ENCODE results near the gene USP49. TPM values are rescaled to one million over a fixed set of nuclear protein-coding genes. Genes with fewer than 3 reads are reported as not detected.

Gene USP49
- polyA plus RNA-seq, 1 of the 3 experiments (the other 2 are of a cell fraction) = 2.4 TPM

DNA sequence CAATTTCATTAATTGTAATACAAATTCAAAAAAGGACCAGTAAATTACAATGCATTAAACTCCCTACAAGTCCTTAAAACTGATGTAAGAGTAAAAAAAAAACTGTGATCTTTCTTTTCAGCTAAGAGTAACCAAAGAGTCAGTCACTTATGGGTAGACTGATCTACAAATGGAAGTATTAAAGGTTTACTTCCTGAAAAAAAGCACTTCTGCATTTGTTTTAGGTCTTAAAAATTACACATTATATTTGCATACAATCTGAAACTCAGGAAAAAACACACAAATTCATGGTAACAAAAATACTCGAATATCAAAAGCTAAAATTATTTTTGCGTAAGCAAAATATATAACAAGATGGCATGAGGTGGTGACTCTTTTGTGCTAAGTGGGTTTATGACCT lies 23.5 kb downstream of the USP49 start:
- Histone ChIP-seq H3F3A (replicated peaks; ENCODE audit: insufficient read depth) (no peaks in the 10 kb centered on the region), H3K36me3 (replicated peaks in 1 of 2; ENCODE audit: control insufficient read depth in 1 of 2, insufficient read depth in 2 of 2, low read length in 1 of 2) (peaks cover 0 to 11% of the 10 kb centered on the region in 2 experiments), H2AFZ (ENCODE audit: low read depth) (no peak overlapping the region), H3K9me3 (no peaks in the 10 kb centered on the region), H3K4me2 (no peak overlapping the region), H3K4me3 (ENCODE audit: low read depth in 2 of 2, low read length in 1 of 2) (no peak overlapping the region), H3K9ac (no peak overlapping the region), H4K20me1 (ENCODE audit: insufficient read depth) (no peaks in the 10 kb centered on the region), H3K79me2 (ENCODE audit: insufficient read depth) (no peaks in the 10 kb centered on the region), H3K27me3 (ENCODE audit: insufficient read depth) (no peaks in the 10 kb centered on the region), H3K9me2 (no peaks in the 10 kb centered on the region), H3K27ac (ENCODE audit: low read depth in 2 of 2, low read length in 1 of 2) (no peak overlapping the region), H3K4me1 (ENCODE audit: control insufficient read depth in 1 of 2, insufficient read depth in 2 of 2, low read depth in 1 of 2, low read length in 1 of 2) (no peaks in the 10 kb centered on the region)
- TF ChIP-seq RAD21 (IDR thresholded peaks at IDR 0.05; ENCODE audit: low read length) (no peak), RXRA (IDR thresholded peaks at IDR 0.05; ENCODE audit: borderline replicate concordance, low read depth) (no peak), NRF1 (IDR thresholded peaks at IDR 0.05; ENCODE audit: low read depth, low read length) (no peak), TCF12 (IDR thresholded peaks at IDR 0.05) (no peak), JUND (IDR thresholded peaks at IDR 0.05) (no peak), IRF3 (IDR thresholded peaks at IDR 0.05; ENCODE audit: low read depth, low read length) (no peak), MEF2A (IDR thresholded peaks at IDR 0.05; ENCODE audit: borderline replicate concordance, low read depth) (no peak), GABPA (IDR thresholded peaks at IDR 0.05; ENCODE audit: low read depth) (no peak), FOSL2 (IDR thresholded peaks at IDR 0.05; ENCODE audit: borderline replicate concordance, low read depth) (no peak), ELF1 (IDR thresholded peaks at IDR 0.05) (no peak), RFX5 (IDR thresholded peaks at IDR 0.05; ENCODE audit: low read length) (no peak), TEAD4 (IDR thresholded peaks at IDR 0.05; ENCODE audit: borderline replicate concordance, insufficient read depth) (no peak), GATA2 (CRISPR knock-in tag; IDR thresholded peaks at IDR 0.05) (no peak), USF1 (IDR thresholded peaks at IDR 0.05; ENCODE audit: borderline replicate concordance, low read depth) (no peak)
- TF ChIP-seq, protein P1, sequence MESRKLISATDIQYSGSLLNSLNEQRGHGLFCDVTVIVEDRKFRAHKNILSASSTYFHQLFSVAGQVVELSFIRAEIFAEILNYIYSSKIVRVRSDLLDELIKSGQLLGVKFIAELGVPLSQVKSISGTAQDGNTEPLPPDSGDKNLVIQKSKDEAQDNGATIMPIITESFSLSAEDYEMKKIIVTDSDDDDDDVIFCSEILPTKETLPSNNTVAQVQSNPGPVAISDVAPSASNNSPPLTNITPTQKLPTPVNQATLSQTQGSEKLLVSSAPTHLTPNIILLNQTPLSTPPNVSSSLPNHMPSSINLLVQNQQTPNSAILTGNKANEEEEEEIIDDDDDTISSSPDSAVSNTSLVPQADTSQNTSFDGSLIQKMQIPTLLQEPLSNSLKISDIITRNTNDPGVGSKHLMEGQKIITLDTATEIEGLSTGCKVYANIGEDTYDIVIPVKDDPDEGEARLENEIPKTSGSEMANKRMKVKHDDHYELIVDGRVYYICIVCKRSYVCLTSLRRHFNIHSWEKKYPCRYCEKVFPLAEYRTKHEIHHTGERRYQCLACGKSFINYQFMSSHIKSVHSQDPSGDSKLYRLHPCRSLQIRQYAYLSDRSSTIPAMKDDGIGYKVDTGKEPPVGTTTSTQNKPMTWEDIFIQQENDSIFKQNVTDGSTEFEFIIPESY (IDR thresholded peaks at IDR 0.05; ENCODE audit: borderline replicate concordance, low read depth) = no peak
- TF ChIP-seq, protein P2, sequence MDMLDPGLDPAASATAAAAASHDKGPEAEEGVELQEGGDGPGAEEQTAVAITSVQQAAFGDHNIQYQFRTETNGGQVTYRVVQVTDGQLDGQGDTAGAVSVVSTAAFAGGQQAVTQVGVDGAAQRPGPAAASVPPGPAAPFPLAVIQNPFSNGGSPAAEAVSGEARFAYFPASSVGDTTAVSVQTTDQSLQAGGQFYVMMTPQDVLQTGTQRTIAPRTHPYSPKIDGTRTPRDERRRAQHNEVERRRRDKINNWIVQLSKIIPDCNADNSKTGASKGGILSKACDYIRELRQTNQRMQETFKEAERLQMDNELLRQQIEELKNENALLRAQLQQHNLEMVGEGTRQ (IDR thresholded peaks at IDR 0.05; ENCODE audit: borderline replicate concordance, low read depth, low read length) = no peak
- TF ChIP-seq, protein P3, sequence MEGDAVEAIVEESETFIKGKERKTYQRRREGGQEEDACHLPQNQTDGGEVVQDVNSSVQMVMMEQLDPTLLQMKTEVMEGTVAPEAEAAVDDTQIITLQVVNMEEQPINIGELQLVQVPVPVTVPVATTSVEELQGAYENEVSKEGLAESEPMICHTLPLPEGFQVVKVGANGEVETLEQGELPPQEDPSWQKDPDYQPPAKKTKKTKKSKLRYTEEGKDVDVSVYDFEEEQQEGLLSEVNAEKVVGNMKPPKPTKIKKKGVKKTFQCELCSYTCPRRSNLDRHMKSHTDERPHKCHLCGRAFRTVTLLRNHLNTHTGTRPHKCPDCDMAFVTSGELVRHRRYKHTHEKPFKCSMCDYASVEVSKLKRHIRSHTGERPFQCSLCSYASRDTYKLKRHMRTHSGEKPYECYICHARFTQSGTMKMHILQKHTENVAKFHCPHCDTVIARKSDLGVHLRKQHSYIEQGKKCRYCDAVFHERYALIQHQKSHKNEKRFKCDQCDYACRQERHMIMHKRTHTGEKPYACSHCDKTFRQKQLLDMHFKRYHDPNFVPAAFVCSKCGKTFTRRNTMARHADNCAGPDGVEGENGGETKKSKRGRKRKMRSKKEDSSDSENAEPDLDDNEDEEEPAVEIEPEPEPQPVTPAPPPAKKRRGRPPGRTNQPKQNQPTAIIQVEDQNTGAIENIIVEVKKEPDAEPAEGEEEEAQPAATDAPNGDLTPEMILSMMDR (IDR thresholded peaks at IDR 0.05) = no peak
- ChIA-PET CTCF (interaction anchor here (1.0 to 1.7 kb wide), 3 partner anchors 9 to 49 kb away, joined by 3 to 5 read pairs (median 3); partner anchors contain the start of genes BYSL and MED20), POLR2A (no interaction called here)
- no peak for DNase-seq
- WGBS (ENCODE audit: low lambda C conversion rate) = 91% methylated on average over 2 of the region's 2 CpGs
